HepG2 (cell line): ENCODE data around the gene SSBP1. TPM values are rescaled to one million over a fixed set of nuclear protein-coding genes. Genes with fewer than 3 reads are reported as not detected.

Source experiments
- ATF7 ChIP-seq, 2 experiments: fragments of 450-650 bp in 1 of 2; sonication (generic) in 1 of 2; formaldehyde crosslinking in 1 of 2; IDR thresholded peaks; 2 replicates each; pipeline versions ENCODE4 v1.4.0 to v1.6.1; 2016 to 2020; ENCODE audit warnings: antibody characterized with exemption in 1 of 2, mild to moderate bottlenecking in 1 of 2, missing genetic modification reagents in 1 of 2
- CBX5 ChIP-seq: sonication (generic); formaldehyde crosslinking; IDR thresholded peaks from 2 replicates; pipeline ENCODE4 v1.4.0; 2020; ENCODE audit warnings: missing genetic modification reagents, borderline replicate concordance
- GATA4 ChIP-seq: sonication (generic); IDR thresholded peaks from 2 replicates; pipeline ENCODE4 v1.6.1; 2016; ENCODE audit warnings: antibody characterized with exemption, low read depth, borderline replicate concordance
- GRHL1 ChIP-seq: sonication (generic); formaldehyde crosslinking; conservative IDR thresholded peaks from 2 replicates; pipeline ENCODE4 v1.8.0; 2022; ENCODE audit warnings: missing genetic modification reagents
- THAP8 ChIP-seq: sonication (generic); formaldehyde crosslinking; IDR thresholded peaks from 2 replicates; pipeline ENCODE4 v1.5.1; 2020; ENCODE audit warnings: missing genetic modification reagents, mild to moderate bottlenecking, borderline replicate concordance
- U2AF2 ChIP-seq: fragments of 200-400 bp; formaldehyde crosslinking; IDR thresholded peaks from 2 replicates; pipeline ENCODE4 v1.6.1; 2017; ENCODE audit warnings: low read depth, mild to moderate bottlenecking, low read length
- YEATS4 ChIP-seq: sonication (generic); formaldehyde crosslinking; IDR thresholded peaks from 2 replicates; pipeline ENCODE4 v1.4.0; 2020; ENCODE audit warnings: missing genetic modification reagents, borderline replicate concordance
- ZFP82 ChIP-seq: sonication (generic); formaldehyde crosslinking; IDR thresholded peaks from 2 replicates; pipeline ENCODE4 v1.5.1; 2020; ENCODE audit warnings: mild to moderate bottlenecking, missing genetic modification reagents, borderline replicate concordance
- ZNF274 ChIP-seq: sonication (generic); formaldehyde crosslinking; IDR thresholded peaks from 2 replicates; pipeline ENCODE4 v1.5.1; 2020; ENCODE audit warnings: mild to moderate bottlenecking, missing genetic modification reagents
- ZNF362 ChIP-seq: sonication (generic); formaldehyde crosslinking; IDR thresholded peaks from 2 replicates; pipeline ENCODE4 v1.4.0; 2020; ENCODE audit warnings: missing genetic modification reagents, mild to moderate bottlenecking, borderline replicate concordance
- ZNF704 ChIP-seq: sonication (generic); formaldehyde crosslinking; IDR thresholded peaks from 2 replicates; pipeline ENCODE4 v1.8.1; 2023; ENCODE audit warnings: mild to moderate bottlenecking, inconsistent platforms, moderate library complexity, missing genetic modification reagents, borderline replicate concordance
- ZNF724P ChIP-seq: sonication (generic); formaldehyde crosslinking; IDR thresholded peaks from 2 replicates; pipeline ENCODE4 v1.8.0; 2022; ENCODE audit warnings: missing genetic modification reagents, borderline replicate concordance
- ZNF784 ChIP-seq: sonication (generic); formaldehyde crosslinking; IDR thresholded peaks from 2 replicates; pipeline ENCODE4 v1.5.1; 2020; ENCODE audit warnings: missing genetic modification reagents, mild to moderate bottlenecking, borderline replicate concordance
- ZNF883 ChIP-seq: sonication (generic); formaldehyde crosslinking; IDR thresholded peaks from 2 replicates; pipeline ENCODE4 v1.5.1; 2020; ENCODE audit warnings: mild to moderate bottlenecking, missing genetic modification reagents; ENCODE audit errors: not compliant biosample characterization
- polyA plus RNA-seq, 8 experiments: library from polyadenylated mRNA; depleted of rRNA in 3 of 8; stranded (reverse) in 7 of 8; unstranded in 1 of 8; fragments of >200 nt; fragmentation: Illumina TruSeq in 4 of 8; extraction: Trizol in 4 of 8; gene quantifications; 2 replicates each; pipeline versions ENCODE4 v1.2.1 to v1.2.3, GENCODE V29; 2011 to 2016; ENCODE audit warnings: low read depth in 4 of 8, missing spikeins in 1 of 8, mixed read lengths in 1 of 8; ENCODE audit not compliant: insufficient read depth in 1 of 8
- total RNA-seq, 5 experiments: library from RNA; depleted of rRNA; stranded (reverse); fragments of >200 nt; fragmentation: Illumina TruSeq; extraction: Trizol; gene quantifications; 2 replicates each; pipeline ENCODE4 v1.2.3, GENCODE V29; 2016; ENCODE audit warnings: low read depth in 1 of 5

Gene SSBP1
- total and polyA plus RNA-seq, 2 of the 13 experiments (the other 11 are each of a cell fraction or from before 2014, with no cell fraction given): 64.4 to 254 TPM

- 0 out of 2 replicates have a peak, but pooled peaks have one; percentile 39 for TF ChIP-seq ZNF704 (CRISPR knock-in tag)
- no peak for TF ChIP-seq ATF7 (IDR thresholded peaks at IDR 0.05)
- TF ChIP-seq ATF7 (CRISPR knock-in tag; IDR thresholded peaks at IDR 0.05): peak; percentile 87
- peak; percentile 89 for TF ChIP-seq ZNF883
- peak; percentile 54; the same call in 1 of the 2 replicates for TF ChIP-seq GATA4
- TF ChIP-seq ZFP82 (CRISPR knock-in tag): peak; percentile 94
- peak; percentile 70; the same call in 1 of the 2 replicates for TF ChIP-seq ZNF784 (CRISPR knock-in tag)
- no peak for TF ChIP-seq U2AF2
- TF ChIP-seq ZNF724P (CRISPR knock-in tag): peak; percentile 79; the same call in 1 of the 2 replicates
- no peak for TF ChIP-seq GRHL1 (CRISPR knock-in tag)
- peak; percentile 99 for TF ChIP-seq YEATS4
- TF ChIP-seq CBX5 (CRISPR knock-in tag): peak; percentile 94
- peak; percentile 61 for TF ChIP-seq ZNF274 (CRISPR knock-in tag)
- TF ChIP-seq THAP8 (CRISPR knock-in tag): no peak
- TF ChIP-seq ZNF362 (CRISPR knock-in tag): no peak; the same call in 1 of the 2 replicates
Observed at GRCh38 chr7:141737836-141738591, at the start of gene SSBP1 (continued).
